ENCODE data around the gene FAM117B. TPM values are rescaled to one million over a fixed set of nuclear protein-coding genes. Genes with fewer than 3 reads are reported as not detected.

FAM117B gene
- polyA plus RNA-seq, 2 of the 4 experiments (the other 2 are of a cell fraction), result 3.6 TPM

DNA sequence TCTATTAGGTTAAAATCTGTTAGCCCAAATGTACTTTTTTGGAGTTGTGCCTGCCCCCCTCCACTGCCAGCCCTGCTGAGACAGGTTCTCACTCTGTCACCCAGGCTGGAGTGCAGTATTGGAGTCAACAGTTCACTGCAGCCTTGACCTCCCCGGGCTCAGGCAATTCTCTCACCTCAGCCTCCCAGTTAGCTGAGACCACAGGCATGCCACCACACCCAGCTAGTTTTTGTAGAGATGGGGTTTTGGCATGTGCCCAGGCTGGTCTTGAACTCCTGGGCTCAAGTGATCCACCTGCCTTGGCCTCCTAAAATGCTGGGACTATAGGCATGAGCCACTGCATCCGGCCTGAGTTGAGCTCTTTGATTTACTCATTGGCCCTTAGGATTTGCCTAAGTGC, 126.1 kb downstream of the FAM117B start (continued):
- no peak for TF ChIP-seq PBX3 (IDR thresholded peaks at IDR 0.05)
- TF ChIP-seq FOXS1 (CRISPR knock-in tag; IDR thresholded peaks at IDR 0.05), result no peak
- TF ChIP-seq ZNF302 (CRISPR knock-in tag; IDR thresholded peaks at IDR 0.05), result no peak
- no peak for TF ChIP-seq MAFK (IDR thresholded peaks at IDR 0.05; ENCODE audit: partially characterized antibody)
- TF ChIP-seq, protein P1, sequence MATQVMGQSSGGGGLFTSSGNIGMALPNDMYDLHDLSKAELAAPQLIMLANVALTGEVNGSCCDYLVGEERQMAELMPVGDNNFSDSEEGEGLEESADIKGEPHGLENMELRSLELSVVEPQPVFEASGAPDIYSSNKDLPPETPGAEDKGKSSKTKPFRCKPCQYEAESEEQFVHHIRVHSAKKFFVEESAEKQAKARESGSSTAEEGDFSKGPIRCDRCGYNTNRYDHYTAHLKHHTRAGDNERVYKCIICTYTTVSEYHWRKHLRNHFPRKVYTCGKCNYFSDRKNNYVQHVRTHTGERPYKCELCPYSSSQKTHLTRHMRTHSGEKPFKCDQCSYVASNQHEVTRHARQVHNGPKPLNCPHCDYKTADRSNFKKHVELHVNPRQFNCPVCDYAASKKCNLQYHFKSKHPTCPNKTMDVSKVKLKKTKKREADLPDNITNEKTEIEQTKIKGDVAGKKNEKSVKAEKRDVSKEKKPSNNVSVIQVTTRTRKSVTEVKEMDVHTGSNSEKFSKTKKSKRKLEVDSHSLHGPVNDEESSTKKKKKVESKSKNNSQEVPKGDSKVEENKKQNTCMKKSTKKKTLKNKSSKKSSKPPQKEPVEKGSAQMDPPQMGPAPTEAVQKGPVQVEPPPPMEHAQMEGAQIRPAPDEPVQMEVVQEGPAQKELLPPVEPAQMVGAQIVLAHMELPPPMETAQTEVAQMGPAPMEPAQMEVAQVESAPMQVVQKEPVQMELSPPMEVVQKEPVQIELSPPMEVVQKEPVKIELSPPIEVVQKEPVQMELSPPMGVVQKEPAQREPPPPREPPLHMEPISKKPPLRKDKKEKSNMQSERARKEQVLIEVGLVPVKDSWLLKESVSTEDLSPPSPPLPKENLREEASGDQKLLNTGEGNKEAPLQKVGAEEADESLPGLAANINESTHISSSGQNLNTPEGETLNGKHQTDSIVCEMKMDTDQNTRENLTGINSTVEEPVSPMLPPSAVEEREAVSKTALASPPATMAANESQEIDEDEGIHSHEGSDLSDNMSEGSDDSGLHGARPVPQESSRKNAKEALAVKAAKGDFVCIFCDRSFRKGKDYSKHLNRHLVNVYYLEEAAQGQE (IDR thresholded peaks at IDR 0.05), result no peak

GRCh38 chr2:202762556-202762955, 127.8 kb downstream of the FAM117B start:
- ChIA-PET POLR2A (no interaction called here), CTCF (no interaction called here)
- Histone ChIP-seq H3K4me1 (no peaks in the 10 kb centered on the region), H3K27ac (no peak overlapping the region), H3K4me2 (no peak overlapping the region), H3K9me3 (no peaks in the 10 kb centered on the region), H3K4me3 (no peak overlapping the region)
- DNase-seq (ENCODE audit: low read depth in 1 of 2, low spot score in 1 of 2) (no peak), FAIRE-seq (no peak), ATAC-seq (no peak)
- no peak for TF ChIP-seq SREBF2 (IDR thresholded peaks at IDR 0.05)
- TF ChIP-seq ZNF302 (CRISPR knock-in tag; IDR thresholded peaks at IDR 0.05), result no peak
- no peak for TF ChIP-seq FOSB (CRISPR knock-in tag; IDR thresholded peaks at IDR 0.05)
- TF ChIP-seq, protein P2, sequence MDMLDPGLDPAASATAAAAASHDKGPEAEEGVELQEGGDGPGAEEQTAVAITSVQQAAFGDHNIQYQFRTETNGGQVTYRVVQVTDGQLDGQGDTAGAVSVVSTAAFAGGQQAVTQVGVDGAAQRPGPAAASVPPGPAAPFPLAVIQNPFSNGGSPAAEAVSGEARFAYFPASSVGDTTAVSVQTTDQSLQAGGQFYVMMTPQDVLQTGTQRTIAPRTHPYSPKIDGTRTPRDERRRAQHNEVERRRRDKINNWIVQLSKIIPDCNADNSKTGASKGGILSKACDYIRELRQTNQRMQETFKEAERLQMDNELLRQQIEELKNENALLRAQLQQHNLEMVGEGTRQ (IDR thresholded peaks at IDR 0.05), result no peak
- TF ChIP-seq ESRRA (IDR thresholded peaks at IDR 0.05; ENCODE audit: borderline replicate concordance, low read length), result no peak
- 75% methylated on average over 4 of the region's 4 CpGs for WGBS (ENCODE audit: missing lambda C conversion rate)

DNA sequence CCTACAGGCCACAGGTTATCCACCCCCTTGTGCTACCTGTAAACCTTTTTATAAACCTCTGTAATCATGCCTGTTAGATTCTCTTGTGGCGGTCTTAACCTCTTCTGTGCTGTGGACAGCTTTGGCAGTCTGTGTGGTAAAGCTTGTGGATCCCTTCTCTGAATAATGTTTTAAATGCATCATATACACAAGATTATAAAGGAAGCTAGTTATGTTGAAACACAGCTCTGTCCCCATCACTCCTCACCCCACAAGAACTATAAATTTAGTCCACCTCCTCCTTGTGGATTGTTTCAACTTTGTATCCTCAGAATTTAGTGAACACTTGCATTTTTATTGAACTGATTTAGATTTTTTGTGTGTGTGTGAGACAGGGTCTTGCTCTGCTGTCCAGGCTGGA, 129.1 kb downstream of the FAM117B start:
- POLR2A ChIA-PET, result no interaction called here
- ATAC-seq (no peak), DNase-seq (ENCODE audit: low read depth in 1 of 2, low spot score in 1 of 2) (no peak), FAIRE-seq (no peak)
- Histone ChIP-seq H3K4me3 (no peak overlapping the region), H3K4me2 (no peak overlapping the region), H3K27ac (no peak overlapping the region), H3K4me1 (no peaks in the 10 kb centered on the region), H3K9me3 (no peaks in the 10 kb centered on the region)
- TF ChIP-seq CHD4 (IDR thresholded peaks at IDR 0.05; ENCODE audit: borderline replicate concordance), result no peak
- TF ChIP-seq POLR2A (IDR thresholded peaks at IDR 0.05; ENCODE audit: low read length), result no peak
- no peak for TF ChIP-seq KDM1A (IDR thresholded peaks at IDR 0.05; ENCODE audit: low read depth)
- TF ChIP-seq NPAS2 (CRISPR knock-in tag; IDR thresholded peaks at IDR 0.05; ENCODE audit: borderline replicate concordance), result no peak
- no peak for TF ChIP-seq ZSCAN20 (CRISPR knock-in tag; IDR thresholded peaks at IDR 0.05)
- TF ChIP-seq TP53 (CRISPR knock-in tag; IDR thresholded peaks at IDR 0.05), result no peak
- TF ChIP-seq FOSB (CRISPR knock-in tag; IDR thresholded peaks at IDR 0.05), result no peak
- TF ChIP-seq HOXB5 (CRISPR knock-in tag; IDR thresholded peaks at IDR 0.05), result no peak
- no peak for TF ChIP-seq PHF8 (IDR thresholded peaks at IDR 0.05; ENCODE audit: borderline replicate concordance, low read depth)
- TF ChIP-seq, protein P1 (IDR thresholded peaks at IDR 0.05), result no peak
- TF ChIP-seq HES2 (IDR thresholded peaks at IDR 0.05), result no peak
- no peak for TF ChIP-seq MAX (IDR thresholded peaks at IDR 0.05)
- no peak for TF ChIP-seq EP300 (IDR thresholded peaks at IDR 0.05)
- 95% methylated on average over 1 of the region's 1 CpG for WGBS (ENCODE audit: missing lambda C conversion rate)
- CTCF ChIA-PET, result interaction anchor here (1.1 kb wide), 1 partner anchor 12 kb away, joined by 3 read pairs; no protein-coding TSS in a partner anchor
